Heart left ventricle (tissue), 16 donors: ENCODE results near the gene CPNE4. TPM values are rescaled to one million over a fixed set of nuclear protein-coding genes. Genes with fewer than 3 reads are reported as not detected.

Source experiments
- ATAC-seq, 4 donors: fragments of 200-7000 bp; cut with Tn5 transposase; one replicate each; pipeline ENCODE4 v1.9.1; 2020 to 2022; ENCODE audit warnings: moderate library complexity in 4 of 4, mild to moderate bottlenecking in 3 of 4, moderate number of reproducible peaks in 1 of 4
- DNase-seq, 5 donors: peaks; one replicate each; pipeline ENCODE4 v3.0.0-alpha.2; 2020
- H3K27ac ChIP-seq, 12 donors: fragments of 200-600 bp; sonication (generic) in 4 of 12; one replicate each; pipeline versions ENCODE4 v1.5.0 to v1.8.0; 2016 to 2022; ENCODE audit warnings: mild to moderate bottlenecking in 2 of 12
- H3K27me3 ChIP-seq, 9 donors: fragments of 200-600 bp; sonication (generic) in 2 of 9; one replicate each; pipeline versions ENCODE4 v1.5.1 to v1.8.0; 2016 to 2022; ENCODE audit warnings: mild to moderate bottlenecking in 3 of 9
- H3K36me3 ChIP-seq, 9 donors: fragments of 200-600 bp; sonication (generic) in 2 of 9; one replicate each; pipeline versions ENCODE4 v1.5.0 to v1.8.0; 2018 to 2022; ENCODE audit warnings: mild to moderate bottlenecking in 2 of 9
- H3K4me1 ChIP-seq, 12 donors: fragments of 200-600 bp; sonication (generic) in 4 of 12; one replicate each; pipeline versions ENCODE4 v1.5.0 to v1.8.0; 2016 to 2022; ENCODE audit warnings: mild to moderate bottlenecking in 3 of 12
- H3K4me3 ChIP-seq, 12 donors: fragments of 200-600 bp; sonication (generic) in 4 of 12; one replicate each; pipeline versions ENCODE4 v1.5.0 to v1.8.0; 2017 to 2022; ENCODE audit warnings: mild to moderate bottlenecking in 9 of 12, moderate library complexity in 4 of 12
- H3K9me3 ChIP-seq, 12 donors: fragments of 200-600 bp; sonication (generic) in 4 of 12; one replicate each; pipeline versions ENCODE4 v1.5.0 to v1.8.0; 2016 to 2022; ENCODE audit warnings: mild to moderate bottlenecking in 1 of 12
- CTCF ChIP-seq, 12 donors: fragments of 200-600 bp; sonication (generic) in 4 of 12; IDR thresholded peaks; one replicate each; pipeline versions ENCODE4 v1.5.0 to v1.8.0; 2018 to 2022; ENCODE audit warnings: antibody characterized with exemption in 12 of 12, mild to moderate bottlenecking in 5 of 12
- POLR2A ChIP-seq, 2 donors: fragments of 450-650 bp; IDR thresholded peaks; one replicate each; pipeline ENCODE4 v1.6.1; 2017; ENCODE audit warnings: antibody characterized with exemption in 2 of 2, mild to moderate bottlenecking in 2 of 2, moderate library complexity in 2 of 2
- WGBS, 4 donors: extraction: QIAGEN DNeasy Blood & Tissue Kit in 2 of 4; methylation state at CpG; one replicate each; pipeline versions ENCODE4 v1.1.5 to v1.1.7; 2013 to 2018; 5-methylcytosine and 5-hydroxymethylcytosine counted together
- intact Hi-C, 10 donors: fragments of 100-400 bp; cut with DNase I; formaldehyde crosslinking; loops; one replicate each; pipeline versions ENCODE4 v1.11.1 to v1.14.2; 2022
- polyA plus RNA-seq, 2 donors: library from polyadenylated mRNA; stranded (reverse); fragments of 200-250 nt; gene quantifications; one replicate each; pipeline ENCODE4 v1.2.3, GENCODE V29; 2013
- total RNA-seq, 9 donors: library from RNA; depleted of rRNA in 2 of 9; stranded (reverse); fragments of >200 nt in 2 of 9; fragmentation: NEBNext Ultra II Directional in 3 of 9; extraction: Animal tissue kit (Norgen Biotek cat#: 25700) in 3 of 9; gene quantifications; one replicate each; pipeline versions ENCODE4 v1.1.0 to v1.2.4, GENCODE V29; 2016 to 2023
- donor health status: ischemic (EF 13 %, LVEDD 7.1; RV severe dilation, severe dysfunction).
- donor health status: healthy with polysubstance abuse.
- donor health status: DM: no; HTN: yes; CAD: no.
- donor health status: DM: no; HTN: no; CAD: no.
- donor health status: ischemic (EF 25% LVEDD 6.9; RV normal size, moderate dysfunction).
- donor health status: ischemic (EF 25% LVEDD 5.7; RV mildly dilated, moderate dysfunction).
- donor health status: healthy.
- donor health status: DM: yes; HTN: yes; CAD: no.
- donor health status: ischemic (EF 35%, LVEDD 5.7; RV mildly dilated, moderate dysfunction).
- donor health status: nonischemic (EF 11% LVEDD 7.7; RV severe dilation, severe dysfunction).
- donor health status: DM: yes; HTN: yes; CAD: no.
- donor health status: PGD.
- donor health status: ischemic (EF 29% LVEDD 5.4; RV normal size, mild dysfunction).
- donor health status: nonischemic (EF 23%, LVEDD 6.1; RV moderate dilation, normal function).

Gene CPNE4
- total and polyA plus RNA-seq, 11 donors, result 1.7 to 99.7 (median 24.9) TPM

GRCh38 chr3:132038198-132038825 is 3.5 kb upstream of the CPNE4 start:
- no peak overlapping the region for H3K4me3 ChIP-seq
- TF ChIP-seq CTCF (IDR thresholded peaks at IDR 0.05) (peak; percentile 26 to 52 (median 40)), POLR2A (IDR thresholded peaks at IDR 0.05) (no peak)
- DNase-seq (no peak), ATAC-seq (no peak)
- H3K9me3 ChIP-seq, result no peaks in the 10 kb centered on the region
- peaks cover 12 to 61% (median 39%) of the 10 kb centered on the region in 9 donors for H3K27me3 ChIP-seq
- no peaks in the 10 kb centered on the region for H3K36me3 ChIP-seq
- peaks cover 0 to 13% (median 0%) of the 10 kb centered on the region in 12 donors for H3K4me1 ChIP-seq
- intact Hi-C loops, result loop anchor here in 9 of 10 donors (2.0 to 10.0 kb wide), 12 partner anchors 136 to 1014 kb away; partner anchors contain the start of genes ASTE1 (in 1 of the 9) and NEK11 (in 1 of the 9)
- 0 to 6% (median 2%) methylated on average over 1 of the region's 1 CpG for WGBS, 4 donors
- H3K27ac ChIP-seq, result no peak overlapping the region

GRCh38 chr3:132037581-132037980 is 2.8 kb upstream of the CPNE4 start:
- Histone ChIP-seq H3K4me1 (peaks cover 0 to 13% (median 0%) of the 10 kb centered on the region in 12 donors), H3K36me3 (no peaks in the 10 kb centered on the region), H3K27ac (no peak overlapping the region), H3K4me3 (no peak overlapping the region), H3K9me3 (no peaks in the 10 kb centered on the region), H3K27me3 (peaks cover 12 to 62% (median 46%) of the 10 kb centered on the region in 9 donors)
- intact Hi-C loops, result loop anchor here in 8 of 10 donors (5.0 to 10.0 kb wide), 10 partner anchors 137 to 1013 kb away; partner anchors contain the start of genes ASTE1 (in 1 of the 8) and NEK11 (in 1 of the 8)
- TF ChIP-seq CTCF (IDR thresholded peaks at IDR 0.05) (no peak), POLR2A (IDR thresholded peaks at IDR 0.05) (no peak)
- WGBS, 4 donors, result 6 to 20% (median 16%) methylated on average over 3 of the region's 3 CpGs
- no peak for ATAC-seq
- no peak for DNase-seq

GRCh38 chr3:132037056-132037455 is 2.2 kb upstream of the CPNE4 start:
- H3K4me3 ChIP-seq, result no peak overlapping the region
- no peak for DNase-seq
- no peak for ATAC-seq

More at GRCh38 chr3:132037056-132037455, 2.2 kb upstream of the CPNE4 start:
- Histone ChIP-seq H3K27ac (no peak overlapping the region), H3K27me3 (peaks cover 12 to 68% (median 46%) of the 10 kb centered on the region in 9 donors), H3K9me3 (no peaks in the 10 kb centered on the region), H3K36me3 (no peaks in the 10 kb centered on the region), H3K4me1 (peaks cover 0 to 13% (median 0%) of the 10 kb centered on the region in 12 donors)
- intact Hi-C loops, result loop anchor here in 8 of 10 donors (5.0 to 10.0 kb wide), 10 partner anchors 138 to 1012 kb away; partner anchors contain the start of genes ASTE1 (in 1 of the 8) and NEK11 (in 1 of the 8)
- TF ChIP-seq CTCF (IDR thresholded peaks at IDR 0.05), result no peak
- TF ChIP-seq POLR2A (IDR thresholded peaks at IDR 0.05), result no peak
- WGBS, 4 donors, result 47 to 54% (median 50%) methylated on average over 3 of the region's 3 CpGs
